OCI-LY3 (cell line): ENCODE results near the gene LAPTM5.

Experiments used
- H2AFZ ChIP-seq: fragments of 200-600, 300-600 bp; shearing (Covaris generic); 2 replicates; pipeline ENCODE4 v1.6.0; 2014; ENCODE audit warnings: antibody characterized with exemption, low read depth, low read length
- H3K27ac ChIP-seq: fragments of 200-600, 300-600 bp; sonication (generic); 2 replicates; pipeline ENCODE4 v1.5.1; 2014; ENCODE audit warnings: mild to moderate bottlenecking, low read length, moderate library complexity, mixed read lengths
- H3K27me3 ChIP-seq: fragments of 200-600, 300-600 bp; sonication (generic); 2 replicates; pipeline ENCODE4 v1.6.1; 2014; ENCODE audit warnings: low read depth, low read length, mixed read lengths
- H3K36me3 ChIP-seq: fragments of 200-600, 300-600 bp; sonication (generic); replicated peaks from 2 replicates; pipeline ENCODE3; 2014; ENCODE audit warnings: low read depth, low read length, mixed read lengths
- H3K4me1 ChIP-seq: fragments of 300-600, 200-600 bp; sonication (generic); 2 replicates; pipeline ENCODE4 v1.6.1; 2014; ENCODE audit warnings: low read length, mixed read lengths
- H3K4me2 ChIP-seq: fragments of 200-600, 300-600 bp; sonication (generic); 2 replicates; pipeline ENCODE4 v1.6.1; 2014; ENCODE audit warnings: low read length, mixed read lengths
- H3K4me3 ChIP-seq: fragments of 300-600, 200-600 bp; sonication (generic); 2 replicates; pipeline ENCODE4 v1.5.1; 2014; ENCODE audit warnings: antibody characterized with exemption, mild to moderate bottlenecking, low read length, moderate library complexity
- H3K79me2 ChIP-seq: fragments of 300-600, 200-600 bp; shearing (Covaris generic); 2 replicates; pipeline ENCODE4 v1.6.1; 2014; ENCODE audit warnings: mild to moderate bottlenecking, low read length, mixed read lengths
- H3K9ac ChIP-seq: fragments of 300-600, 200-600 bp; shearing (Covaris generic); 2 replicates; pipeline ENCODE4 v1.6.0; 2014; ENCODE audit warnings: mild to moderate bottlenecking, low read length, moderate library complexity
- H3K9me3 ChIP-seq: fragments of 200-600, 300-600 bp; shearing (Covaris generic); 2 replicates; pipeline ENCODE4 v1.6.1; 2014; ENCODE audit warnings: low read length, mixed read lengths; ENCODE audit not compliant: insufficient read depth
- H4K20me1 ChIP-seq: fragments of 200-600, 300-600 bp; sonication (generic); 2 replicates; pipeline ENCODE4 v1.6.1; 2016; ENCODE audit warnings: low read length, mixed read lengths; ENCODE audit not compliant: insufficient read depth
- EZH2phosphoT487 ChIP-seq: fragments of 200-600 bp; shearing (Covaris generic); IDR thresholded peaks from 2 replicates; pipeline ENCODE4 v1.6.1; 2018; ENCODE audit warnings: antibody characterized with exemption, mixed run types, low read depth
- TF ChIP-seq, protein P1 (sequence below): fragments of 200-600, 300-600 bp; sonication (generic); IDR thresholded peaks from 2 replicates; pipeline ENCODE4 v1.5.1; 2014; ENCODE audit warnings: antibody characterized with exemption, low read length, low read depth

LAPTM5 gene

GRCh38 chr1:30692201-30692947, 65.2 kb downstream of the LAPTM5 start:
- no peaks in the 10 kb centered on the region for H3K27me3 ChIP-seq
- TF ChIP-seq, protein P1, sequence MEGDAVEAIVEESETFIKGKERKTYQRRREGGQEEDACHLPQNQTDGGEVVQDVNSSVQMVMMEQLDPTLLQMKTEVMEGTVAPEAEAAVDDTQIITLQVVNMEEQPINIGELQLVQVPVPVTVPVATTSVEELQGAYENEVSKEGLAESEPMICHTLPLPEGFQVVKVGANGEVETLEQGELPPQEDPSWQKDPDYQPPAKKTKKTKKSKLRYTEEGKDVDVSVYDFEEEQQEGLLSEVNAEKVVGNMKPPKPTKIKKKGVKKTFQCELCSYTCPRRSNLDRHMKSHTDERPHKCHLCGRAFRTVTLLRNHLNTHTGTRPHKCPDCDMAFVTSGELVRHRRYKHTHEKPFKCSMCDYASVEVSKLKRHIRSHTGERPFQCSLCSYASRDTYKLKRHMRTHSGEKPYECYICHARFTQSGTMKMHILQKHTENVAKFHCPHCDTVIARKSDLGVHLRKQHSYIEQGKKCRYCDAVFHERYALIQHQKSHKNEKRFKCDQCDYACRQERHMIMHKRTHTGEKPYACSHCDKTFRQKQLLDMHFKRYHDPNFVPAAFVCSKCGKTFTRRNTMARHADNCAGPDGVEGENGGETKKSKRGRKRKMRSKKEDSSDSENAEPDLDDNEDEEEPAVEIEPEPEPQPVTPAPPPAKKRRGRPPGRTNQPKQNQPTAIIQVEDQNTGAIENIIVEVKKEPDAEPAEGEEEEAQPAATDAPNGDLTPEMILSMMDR, result no peak
- TF ChIP-seq EZH2phosphoT487, result no peak
- no peak overlapping the region for H3K4me3 ChIP-seq
- no peaks in the 10 kb centered on the region for H4K20me1 ChIP-seq
- no peaks in the 10 kb centered on the region for H3K79me2 ChIP-seq
- no peak overlapping the region for H2AFZ ChIP-seq
- H3K36me3 ChIP-seq, result no peaks in the 10 kb centered on the region
- no peak overlapping the region for H3K4me2 ChIP-seq
- peaks cover 11% of the 10 kb centered on the region for H3K4me1 ChIP-seq
- H3K9me3 ChIP-seq, result no peaks in the 10 kb centered on the region
- no peak overlapping the region for H3K27ac ChIP-seq
- no peak overlapping the region for H3K9ac ChIP-seq

DNA sequence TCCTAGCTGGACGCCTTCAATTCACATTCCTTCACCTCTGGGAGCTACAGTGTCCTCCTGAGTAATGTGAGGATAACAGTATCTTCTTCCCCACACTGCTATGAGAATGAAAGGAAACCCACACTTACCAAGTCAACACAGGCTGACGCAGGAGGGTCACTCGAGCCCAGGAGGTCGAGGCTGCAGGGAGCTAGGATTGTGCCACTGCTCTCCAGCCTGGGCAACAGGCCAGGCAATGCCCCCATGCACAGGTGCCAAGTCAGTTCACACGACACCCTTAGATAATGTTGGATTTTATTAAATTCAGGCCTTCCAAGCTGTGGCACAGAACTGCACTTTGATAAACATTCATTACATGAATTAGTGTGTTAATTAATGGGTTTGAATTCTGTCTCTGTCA, 66.1 kb downstream of the LAPTM5 start:
- Histone ChIP-seq H3K9me3 (no peaks in the 10 kb centered on the region), H4K20me1 (no peaks in the 10 kb centered on the region), H3K9ac (no peak overlapping the region), H2AFZ (no peak overlapping the region), H3K4me3 (no peak overlapping the region), H3K36me3 (no peaks in the 10 kb centered on the region), H3K27me3 (no peaks in the 10 kb centered on the region), H3K27ac (no peak overlapping the region), H3K79me2 (no peaks in the 10 kb centered on the region), H3K4me2 (no peak overlapping the region), H3K4me1 (peaks cover 3% of the 10 kb centered on the region; the same call in 1 of the 2 replicates)
- no peak for TF ChIP-seq EZH2phosphoT487
- TF ChIP-seq, protein P1, result no peak

- H3K4me1 ChIP-seq, result peaks cover 3% of the 10 kb centered on the region; the same call in 1 of the 2 replicates
- H2AFZ ChIP-seq, result no peak overlapping the region
- no peak overlapping the region for H3K9ac ChIP-seq
- no peaks in the 10 kb centered on the region for H4K20me1 ChIP-seq
- H3K9me3 ChIP-seq, result no peaks in the 10 kb centered on the region
- H3K27me3 ChIP-seq, result no peaks in the 10 kb centered on the region
- no peaks in the 10 kb centered on the region for H3K79me2 ChIP-seq
- no peak for TF ChIP-seq EZH2phosphoT487
- TF ChIP-seq, protein P1, result no peak
- H3K36me3 ChIP-seq, result no peaks in the 10 kb centered on the region
- H3K4me3 ChIP-seq, result no peak overlapping the region
- no peak overlapping the region for H3K27ac ChIP-seq
- no peak overlapping the region for H3K4me2 ChIP-seq
Measured at GRCh38 chr1:30689901-30690645, 67.5 kb downstream of the LAPTM5 start.
